Right lobe of liver (tissue), 6 donors: ENCODE measurements around the gene DIPK1C. TPM values are rescaled to one million over a fixed set of nuclear protein-coding genes. Genes with fewer than 3 reads are reported as not detected.

Experiments used
- ATAC-seq, 4 donors: fragments of 200-7000 bp; cut with Tn5 transposase; one replicate each; pipeline ENCODE4 v1.9.1; 2020; ENCODE audit warnings: mild to moderate bottlenecking in 4 of 4, moderate library complexity in 4 of 4
- DNase-seq, 3 donors: peaks; one replicate each; pipeline ENCODE4 v3.0.0-alpha.2; 2020
- H3K27ac ChIP-seq, 3 donors: fragments of 200-600 bp; one replicate each; pipeline ENCODE4 v1.8.0; 2022
- H3K27me3 ChIP-seq, 2 donors: fragments of 200-600 bp; one replicate each; pipeline ENCODE4 v1.8.0; 2022
- H3K36me3 ChIP-seq, 4 donors: fragments of 200-600 bp; sonication (generic) in 1 of 4; one replicate each; pipeline versions ENCODE4 v1.5.1 to v1.8.0; 2017 to 2022; ENCODE audit warnings: control low read depth in 1 of 4
- H3K4me1 ChIP-seq, 4 donors: fragments of 200-600 bp; sonication (generic) in 1 of 4; one replicate each; pipeline versions ENCODE4 v1.5.1 to v1.8.0; 2017 to 2022; ENCODE audit warnings: control low read depth in 1 of 4
- H3K4me3 ChIP-seq, 3 donors: fragments of 200-600 bp; one replicate each; pipeline ENCODE4 v1.8.0; 2022
- H3K9me3 ChIP-seq, 4 donors: fragments of 200-600 bp; sonication (generic) in 1 of 4; one replicate each; pipeline versions ENCODE4 v1.5.1 to v1.8.0; 2017 to 2022; ENCODE audit warnings: control low read depth in 1 of 4
- POLR2A ChIP-seq: fragments of 450-650 bp; IDR thresholded peaks from one replicate; pipeline ENCODE4 v1.6.1; 2017; ENCODE audit warnings: antibody characterized with exemption, mild to moderate bottlenecking
- WGBS: methylation state at CpG from one replicate; pipeline ENCODE4 v1.1.6; 2018; ENCODE audit warnings: low coverage, low lambda C conversion rate; ENCODE audit not compliant: insufficient coverage; ENCODE audit errors: missing lambda C conversion rate; 5-methylcytosine and 5-hydroxymethylcytosine counted together
- intact Hi-C, 2 donors: fragments of 100-400 bp; cut with DNase I; formaldehyde crosslinking; loops; one replicate each; pipeline versions ENCODE4 v1.11.2 to v1.14.1; 2022
- total RNA-seq, 6 experiments: library from RNA; depleted of rRNA in 2 of 6; stranded (reverse); fragments of >200 nt in 2 of 6; fragmentation: NEBNext Ultra II Directional in 3 of 6; extraction: Animal tissue kit (Norgen Biotek cat#: 25700) in 3 of 6; gene quantifications; one replicate each; pipeline versions ENCODE4 v1.1.0 to v1.2.4, GENCODE V29; 2016 to 2023
- TF ChIP-seq, protein P1 (sequence below), 4 donors: fragments of 200-600 bp in 3 of 4; fragments of 450-650 bp in 1 of 4; IDR thresholded peaks; one replicate each; pipeline versions ENCODE4 v1.5.1 to v1.8.0; 2016 to 2022; ENCODE audit warnings: antibody characterized with exemption in 4 of 4, mild to moderate bottlenecking in 2 of 4
- donor health status: DM: no; HTN: yes; CAD: no.
- donor health status: DM: no; HTN: no; CAD: no.
- donor health status: DM: no; HTN: no; CAD: no.
- donor health status: DM: no; HTN: yes; CAD: no.
- donor health status: DM: no; HTN: yes; CAD: no.

The DIPK1C gene
- total RNA-seq, 6 experiments from 2014 or later: 0.06 to 0.37 (median 0.20) TPM; not detected in 3

DNA sequence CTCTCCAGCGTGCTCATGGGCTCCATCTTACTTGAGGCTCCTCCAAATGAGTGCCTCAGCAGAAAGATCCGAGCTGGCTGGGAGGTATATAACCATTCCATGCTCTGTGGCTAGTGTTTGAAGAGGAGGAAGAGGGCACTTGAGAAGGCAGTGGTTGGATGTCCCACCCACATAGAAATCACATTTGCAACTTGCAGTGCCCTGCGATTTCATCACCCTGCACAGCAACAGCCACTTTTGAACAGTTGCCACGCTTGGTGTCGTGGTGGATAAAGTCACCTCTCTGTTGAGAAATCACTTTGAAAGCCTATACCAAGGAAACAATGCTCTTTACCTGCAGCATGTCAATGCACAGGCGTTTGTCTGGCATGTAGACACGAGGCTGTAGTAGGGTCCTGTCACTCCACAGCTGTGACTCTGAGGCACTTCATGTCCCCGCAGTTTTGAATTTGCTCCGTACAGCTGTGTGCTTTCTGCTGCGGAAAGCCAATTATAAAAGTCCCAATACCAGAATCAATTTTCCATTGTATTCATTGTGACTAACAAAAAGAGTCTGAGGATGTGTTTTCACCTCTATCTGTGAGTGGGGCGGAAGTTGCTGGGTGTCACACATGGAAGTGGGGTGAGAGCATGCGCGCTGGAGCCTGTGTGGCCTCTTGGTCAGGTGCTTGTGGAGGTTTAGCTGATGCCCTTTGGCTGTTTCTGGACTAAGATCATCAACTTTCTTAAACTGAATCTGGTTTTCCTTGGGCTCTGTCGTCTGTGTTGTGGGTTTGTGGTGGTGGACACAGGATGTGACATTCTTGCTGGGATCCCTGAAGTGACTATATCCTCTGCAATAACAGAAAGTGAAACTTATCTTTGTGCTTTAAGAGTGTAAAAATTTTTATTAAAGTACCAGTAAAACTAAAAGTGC lies 41.9 kb upstream of the DIPK1C start:
- Histone ChIP-seq H3K4me1 (peaks cover 0 to 54% (median 22%) of the 10 kb centered on the region in 4 donors), H3K27ac (peak overlapping the region; percentile 91 to 96 (median 92)), H3K9me3 (no peaks in the 10 kb centered on the region), H3K36me3 (peaks cover 3 to 22% (median 15%) of the 10 kb centered on the region in 4 donors), H3K27me3 (no peaks in the 10 kb centered on the region), H3K4me3 (peak overlapping the region; percentile 12 to 30 (median 19))
- TF ChIP-seq, protein P1, sequence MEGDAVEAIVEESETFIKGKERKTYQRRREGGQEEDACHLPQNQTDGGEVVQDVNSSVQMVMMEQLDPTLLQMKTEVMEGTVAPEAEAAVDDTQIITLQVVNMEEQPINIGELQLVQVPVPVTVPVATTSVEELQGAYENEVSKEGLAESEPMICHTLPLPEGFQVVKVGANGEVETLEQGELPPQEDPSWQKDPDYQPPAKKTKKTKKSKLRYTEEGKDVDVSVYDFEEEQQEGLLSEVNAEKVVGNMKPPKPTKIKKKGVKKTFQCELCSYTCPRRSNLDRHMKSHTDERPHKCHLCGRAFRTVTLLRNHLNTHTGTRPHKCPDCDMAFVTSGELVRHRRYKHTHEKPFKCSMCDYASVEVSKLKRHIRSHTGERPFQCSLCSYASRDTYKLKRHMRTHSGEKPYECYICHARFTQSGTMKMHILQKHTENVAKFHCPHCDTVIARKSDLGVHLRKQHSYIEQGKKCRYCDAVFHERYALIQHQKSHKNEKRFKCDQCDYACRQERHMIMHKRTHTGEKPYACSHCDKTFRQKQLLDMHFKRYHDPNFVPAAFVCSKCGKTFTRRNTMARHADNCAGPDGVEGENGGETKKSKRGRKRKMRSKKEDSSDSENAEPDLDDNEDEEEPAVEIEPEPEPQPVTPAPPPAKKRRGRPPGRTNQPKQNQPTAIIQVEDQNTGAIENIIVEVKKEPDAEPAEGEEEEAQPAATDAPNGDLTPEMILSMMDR (IDR thresholded peaks at IDR 0.05): no peak
- no peak for TF ChIP-seq POLR2A
- 32% methylated on average over 13 of the region's 14 CpGs for WGBS
- intact Hi-C loops: no loop called here
- peak; percentile 0 to 43 (median 12) for ATAC-seq
- peak; percentile 76 to 88 (median 85) for DNase-seq

DNA sequence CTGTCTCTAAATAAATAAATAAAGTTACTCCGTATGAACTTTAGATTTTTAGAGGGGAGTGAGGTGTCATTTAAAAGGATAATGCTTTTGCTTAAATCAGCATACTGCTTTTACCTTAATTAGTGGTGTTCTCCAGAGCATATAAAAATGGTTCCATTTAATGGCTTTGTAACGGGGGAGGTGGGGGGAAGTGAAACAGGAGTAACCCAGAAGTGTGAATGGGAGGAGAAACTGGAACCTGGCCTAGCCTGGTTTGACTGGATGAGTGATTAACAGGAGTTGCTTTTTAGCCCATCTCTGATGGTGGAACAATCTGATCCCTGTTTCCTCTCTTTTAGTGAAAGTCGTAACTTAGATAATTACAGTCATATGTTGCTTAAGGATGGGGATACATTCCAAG lies 40.7 kb upstream of the DIPK1C start:
- H3K9me3 ChIP-seq: no peaks in the 10 kb centered on the region
- intact Hi-C loops: no loop called here
- peak overlapping the region; percentile 91 to 96 (median 92) for H3K27ac ChIP-seq
- TF ChIP-seq POLR2A: no peak
- TF ChIP-seq, protein P1 (IDR thresholded peaks at IDR 0.05): no peak
- H3K4me1 ChIP-seq: peaks cover 0 to 54% (median 22%) of the 10 kb centered on the region in 4 donors
- no peaks in the 10 kb centered on the region for H3K27me3 ChIP-seq
- ATAC-seq (no peak), DNase-seq (peak in 1 of 3 donors; percentile 55)
- H3K36me3 ChIP-seq: peaks cover 0 to 14% (median 7%) of the 10 kb centered on the region in 4 donors
- no peak overlapping the region for H3K4me3 ChIP-seq
- WGBS: 13% methylated on average over 3 of the region's 3 CpGs

DNA sequence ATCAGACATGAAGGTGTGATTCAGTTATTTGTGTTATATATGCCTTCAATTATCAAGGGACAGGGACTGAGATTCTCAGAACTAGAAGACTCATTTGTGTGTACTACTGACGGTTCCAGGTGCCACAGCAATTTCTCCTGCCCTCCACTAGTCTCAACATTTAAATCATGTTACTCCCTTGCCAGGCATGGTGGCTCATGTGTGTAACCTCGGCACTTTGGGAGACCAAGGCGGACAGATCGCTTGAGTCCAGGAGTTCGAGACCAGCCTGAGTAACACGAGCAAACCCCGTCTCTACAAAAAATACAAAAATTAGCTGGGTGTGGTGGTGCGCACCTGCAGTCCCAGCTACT lies 40.2 kb upstream of the DIPK1C start:
- ATAC-seq (no peak), DNase-seq (no peak)
- peaks cover 0 to 50% (median 21%) of the 10 kb centered on the region in 4 donors for H3K4me1 ChIP-seq
- peak overlapping the region; percentile 91 to 96 (median 92) for H3K27ac ChIP-seq
- 76% methylated on average over 8 of the region's 8 CpGs for WGBS
- TF ChIP-seq POLR2A: no peak
- TF ChIP-seq, protein P1 (IDR thresholded peaks at IDR 0.05): no peak
- intact Hi-C loops: no loop called here
- no peaks in the 10 kb centered on the region for H3K9me3 ChIP-seq
- no peaks in the 10 kb centered on the region for H3K27me3 ChIP-seq
- peaks cover 0 to 9% (median 2%) of the 10 kb centered on the region in 4 donors for H3K36me3 ChIP-seq
- peak overlapping the region; percentile 83 to 94 (median 86) for H3K4me3 ChIP-seq

DNA sequence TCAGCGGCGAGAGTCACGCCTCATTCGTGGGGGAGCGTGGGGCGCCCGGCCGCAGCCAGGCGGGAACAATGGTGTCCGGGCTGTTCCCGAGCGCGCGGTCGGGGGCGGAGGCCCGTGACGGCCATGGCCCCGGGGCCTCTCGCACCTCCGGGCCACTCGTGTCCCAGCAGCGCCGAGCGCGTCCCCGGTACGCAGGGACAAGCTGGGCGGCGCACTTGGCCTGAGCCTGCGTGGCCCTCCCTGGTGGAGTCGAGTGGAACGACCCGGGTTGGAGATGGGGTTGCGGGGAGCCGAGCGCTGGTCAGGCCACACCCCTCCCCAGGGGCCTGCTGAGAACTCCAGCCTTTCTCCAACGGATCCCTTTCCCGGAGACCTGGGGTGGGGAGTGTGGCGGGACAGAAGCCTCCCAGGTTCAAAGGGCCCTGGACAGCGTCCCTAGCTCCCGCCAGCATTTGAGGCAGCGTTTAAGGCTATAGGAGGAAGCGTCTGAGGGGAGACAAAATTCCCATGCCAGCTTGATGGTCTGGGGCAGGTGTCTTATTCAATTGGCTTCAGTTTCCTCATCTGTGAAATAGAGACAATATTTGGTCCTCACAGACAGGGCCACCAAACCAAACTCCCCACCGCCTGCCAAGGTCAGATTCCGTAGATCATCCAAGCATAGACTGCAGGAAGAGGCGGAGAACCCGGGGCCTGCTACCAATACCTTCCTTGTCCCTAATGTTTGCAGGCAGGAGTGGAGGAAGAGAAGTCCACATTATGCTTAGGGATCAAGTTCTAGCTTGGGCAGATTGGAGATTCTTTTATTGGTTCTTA lies 39.6 kb upstream of the DIPK1C start:
- Histone ChIP-seq H3K27ac (peak overlapping the region; percentile 91 to 96 (median 92)), H3K4me1 (peaks cover 0 to 44% (median 18%) of the 10 kb centered on the region in 4 donors), H3K27me3 (no peaks in the 10 kb centered on the region), H3K4me3 (peak overlapping the region; percentile 83 to 94 (median 86)), H3K9me3 (no peaks in the 10 kb centered on the region), H3K36me3 (peaks cover 0 to 3% (median 0%) of the 10 kb centered on the region in 4 donors)
- TF ChIP-seq, protein P1 (IDR thresholded peaks at IDR 0.05): peak in 1 of 4 donors; percentile 41
- TF ChIP-seq POLR2A: peak; percentile 19
- WGBS: 14% methylated on average over 8 of the region's 48 CpGs
- intact Hi-C loops: no loop called here
- ATAC-seq: peak; percentile 4 to 41 (median 36)
- peak in 2 of 3 donors; percentile 77 for DNase-seq
